ENCODE measurements around the gene LYSMD3.

The LYSMD3 gene

GRCh38 chr5:90546216-90546837 is 16.9 kb upstream of the LYSMD3 start:
- DNase-seq: no peak

DNA sequence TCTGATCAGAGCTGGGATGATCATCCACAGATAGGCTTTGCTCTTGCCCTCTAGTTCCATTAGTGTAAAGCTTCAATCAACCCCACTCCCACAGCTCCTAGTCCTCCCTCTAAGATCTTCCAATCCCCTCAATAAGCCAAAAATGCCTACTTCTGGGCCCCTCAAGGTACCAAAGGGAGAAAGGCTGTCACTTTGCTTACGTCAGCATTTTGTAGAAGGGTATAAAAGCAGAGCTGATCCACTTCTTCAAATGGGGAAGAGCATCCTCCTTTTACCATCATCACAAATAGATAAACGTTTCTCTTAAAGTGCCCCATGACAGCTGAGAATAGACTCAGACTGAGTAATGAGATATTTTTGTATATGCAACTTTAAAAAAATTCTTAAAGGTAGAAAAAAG is 16.1 kb upstream of the LYSMD3 start:
- no peak for DNase-seq

GRCh38 chr5:90542827-90543519 is 13.6 kb upstream of the LYSMD3 start:
- no peak for DNase-seq

- no peak for DNase-seq
Observed at GRCh38 chr5:90534922-90535321, 5.5 kb upstream of the LYSMD3 start.

- no peak for DNase-seq
Observed at GRCh38 chr5:90533794-90534193, 4.4 kb upstream of the LYSMD3 start.

GRCh38 chr5:90530736-90531487 is 1.5 kb upstream of the LYSMD3 start:
- DNase-seq: no peak

DNA sequence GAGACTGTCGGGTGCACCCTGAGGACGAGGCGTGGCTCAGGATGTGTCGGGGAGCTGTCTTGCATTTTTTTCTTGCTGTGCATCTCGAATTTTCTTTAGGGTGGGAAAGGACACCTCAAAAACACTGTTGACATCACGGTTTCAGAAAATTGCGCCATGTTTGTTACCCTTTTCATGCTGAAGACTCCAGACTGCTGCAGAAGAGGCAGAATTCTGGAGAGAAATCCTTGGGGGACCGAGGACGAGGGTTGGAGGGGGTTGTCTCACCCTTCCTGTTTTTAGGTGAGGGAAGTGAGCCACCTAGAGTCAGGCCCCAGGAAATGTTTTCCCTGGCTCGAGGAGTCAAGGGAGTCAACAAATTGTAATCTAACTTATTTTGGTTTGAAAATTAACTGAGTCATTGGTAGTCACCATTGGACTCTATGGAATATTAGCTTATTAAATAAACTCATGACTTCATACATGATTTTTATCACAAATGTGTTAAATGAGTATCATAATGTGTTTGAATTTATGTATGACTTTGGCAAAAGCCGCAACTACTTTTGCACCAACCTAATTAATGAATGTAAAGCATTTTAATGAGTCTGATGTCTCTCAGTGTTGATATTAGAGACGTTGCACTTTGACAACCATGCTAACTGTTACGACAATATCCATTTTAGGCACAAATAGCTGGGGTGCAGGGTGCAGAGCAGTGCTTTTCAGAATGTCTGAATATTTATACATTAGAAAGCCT is 724 bp upstream of the LYSMD3 start:
- no peak for DNase-seq

DNA sequence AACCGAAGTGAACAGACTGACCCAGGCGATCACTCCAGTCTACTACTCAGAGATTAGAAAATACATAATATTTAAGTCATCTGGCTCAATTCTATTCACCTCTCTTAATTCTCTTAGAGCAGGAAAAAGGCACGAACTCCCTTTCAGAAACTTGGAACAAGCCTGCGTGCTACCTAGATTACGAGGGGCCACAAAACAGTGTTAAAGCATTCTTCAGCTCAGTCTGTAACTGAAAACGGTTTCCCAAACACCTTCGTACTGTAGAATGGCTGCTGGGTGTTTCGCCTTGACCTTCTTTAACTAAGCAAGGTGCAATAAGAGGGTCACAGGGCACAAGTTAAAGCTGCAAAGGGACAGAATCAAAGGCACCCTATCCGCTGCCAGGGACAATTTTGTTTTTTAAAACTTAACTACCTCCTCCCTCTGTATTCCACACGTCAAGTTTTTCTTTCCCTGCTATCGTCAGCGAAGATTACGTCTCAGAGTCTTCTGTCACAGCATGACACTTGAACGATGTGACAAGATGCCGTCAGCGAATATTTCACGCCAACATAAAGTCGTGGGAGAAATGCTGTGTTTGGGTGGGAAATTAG is 687 bp downstream of the LYSMD3 start:
- peak; percentile 45 for DNase-seq

DNA sequence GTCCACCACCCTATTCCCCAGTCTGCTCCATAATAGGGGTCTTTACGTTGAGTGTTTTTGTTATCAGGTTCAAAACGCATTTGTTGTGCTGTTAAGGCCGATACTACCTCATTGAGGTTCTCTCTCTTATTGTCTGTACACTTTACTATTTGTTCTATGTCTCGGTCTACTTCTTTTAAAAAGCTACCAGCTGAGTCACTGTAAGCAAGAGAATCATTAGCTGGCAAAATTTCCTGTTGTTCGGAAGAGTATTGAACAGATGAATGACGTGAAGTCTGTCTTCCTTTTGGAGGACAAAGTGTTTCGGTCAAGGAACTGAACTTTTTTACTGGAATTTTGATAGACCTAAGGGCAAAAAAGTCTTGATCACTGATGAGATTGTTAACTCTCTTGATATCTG is 10.3 kb downstream of the LYSMD3 start:
- no peak for DNase-seq

DNA sequence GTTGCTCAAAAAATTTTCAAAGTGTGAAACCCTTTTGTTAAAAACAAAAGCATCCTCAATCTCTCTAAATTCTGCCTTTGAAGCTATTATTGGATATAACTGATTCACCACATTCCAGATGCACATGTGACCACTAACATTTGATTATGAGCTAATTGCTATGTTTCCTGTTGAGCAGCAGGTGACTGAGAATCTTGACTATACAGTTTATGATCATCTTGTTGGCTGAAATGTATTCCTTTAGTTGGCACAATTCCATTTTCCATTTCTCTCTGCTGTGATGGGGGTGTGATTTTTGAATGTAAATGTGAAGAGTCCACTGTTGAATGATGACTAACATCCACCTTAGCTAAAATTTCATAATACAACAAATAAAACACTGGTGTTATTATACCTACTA is 10.7 kb downstream of the LYSMD3 start:
- no peak for DNase-seq

- no peak for DNase-seq
Observed at GRCh38 chr5:90514520-90514919, 14.9 kb downstream of the LYSMD3 start.

DNA sequence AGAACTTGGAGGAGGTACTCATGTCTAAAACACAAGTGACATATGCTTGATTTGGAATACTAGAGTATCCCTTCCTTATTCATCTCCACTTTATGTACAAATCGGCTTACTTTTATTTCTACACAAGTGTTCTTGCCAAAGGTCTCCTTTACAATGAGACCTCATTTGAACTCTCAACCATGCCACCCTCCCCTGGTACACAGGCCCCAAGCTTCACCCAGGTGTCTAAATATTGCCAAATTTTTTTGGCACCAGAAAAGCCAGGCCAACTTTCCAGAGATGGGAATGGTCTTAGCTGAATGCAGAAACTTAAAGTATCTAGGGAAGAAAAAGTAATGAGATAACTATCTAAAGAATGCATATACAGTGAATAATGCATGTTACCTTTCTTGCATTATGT is 18.9 kb downstream of the LYSMD3 start:
- no peak for DNase-seq

- DNase-seq: no peak
Observed at GRCh38 chr5:90506221-90506620, 23.2 kb downstream of the LYSMD3 start.

DNA sequence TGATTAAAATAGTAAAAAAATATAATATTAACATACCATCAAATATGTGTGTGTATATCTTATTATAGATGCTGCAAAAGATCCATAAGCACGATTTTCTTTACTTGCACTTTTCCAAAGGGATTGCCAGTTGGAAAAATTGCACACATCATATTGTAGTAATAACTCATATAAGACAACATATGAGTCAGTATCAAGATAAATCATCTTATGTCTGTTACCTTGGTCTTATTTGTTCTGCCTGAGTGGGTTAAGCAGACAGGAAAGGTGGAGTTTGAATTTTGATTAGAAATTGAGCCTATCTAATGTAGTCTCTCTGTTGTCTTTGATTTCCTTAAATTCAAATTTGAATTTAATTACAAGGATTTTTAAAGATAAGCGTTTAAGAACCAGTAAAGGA is 24.6 kb downstream of the LYSMD3 start:
- no peak for DNase-seq

- DNase-seq: no peak
Observed at GRCh38 chr5:90503596-90503995, 25.8 kb downstream of the LYSMD3 start.

GRCh38 chr5:90495146-90495545 is 34.2 kb downstream of the LYSMD3 start:
- no peak for DNase-seq

GRCh38 chr5:90494043-90494442 is 35.3 kb downstream of the LYSMD3 start:
- DNase-seq: no peak

DNA sequence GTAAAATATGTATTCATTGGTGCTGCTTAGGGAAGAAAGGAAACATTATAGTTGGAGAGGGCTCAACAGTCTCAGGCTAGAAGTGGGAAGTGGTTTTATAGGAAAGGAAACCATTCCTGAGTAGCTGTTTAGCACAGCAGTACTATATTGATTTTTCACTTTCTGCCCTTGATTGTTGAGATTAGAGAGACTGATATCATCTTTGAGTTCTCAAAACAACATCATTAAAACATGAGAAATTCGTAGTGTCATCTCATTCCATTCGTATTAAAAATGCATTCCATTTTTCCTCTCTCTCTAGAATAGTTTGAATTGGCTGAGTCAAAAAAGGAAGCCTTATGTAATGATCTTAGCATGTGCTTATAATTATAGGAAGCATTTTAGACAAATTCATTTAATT is 40.6 kb downstream of the LYSMD3 start:
- no peak for DNase-seq

GRCh38 chr5:90484540-90484939 is 44.8 kb downstream of the LYSMD3 start:
- no peak for DNase-seq

DNA sequence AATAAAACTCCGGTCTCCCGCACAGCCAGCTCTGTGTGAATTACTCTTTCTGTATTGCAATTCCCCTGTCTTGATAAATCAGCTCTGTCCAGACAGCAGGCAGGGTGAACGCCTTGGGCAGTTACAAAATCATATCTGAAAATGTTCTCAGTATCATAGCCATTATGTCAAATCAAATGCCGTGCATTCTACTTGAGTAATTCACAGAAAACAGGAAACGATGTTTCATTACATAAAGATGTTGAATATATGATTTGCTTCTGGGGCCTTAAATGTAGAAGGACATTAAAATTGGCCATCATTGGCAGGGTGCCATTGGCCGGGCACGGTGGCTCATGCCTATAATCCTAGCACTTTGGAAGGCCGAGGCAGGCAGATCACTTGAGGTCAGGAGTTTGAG is 46.2 kb downstream of the LYSMD3 start:
- DNase-seq: no peak

GRCh38 chr5:90480699-90481098 is 48.7 kb downstream of the LYSMD3 start:
- DNase-seq: no peak

DNA sequence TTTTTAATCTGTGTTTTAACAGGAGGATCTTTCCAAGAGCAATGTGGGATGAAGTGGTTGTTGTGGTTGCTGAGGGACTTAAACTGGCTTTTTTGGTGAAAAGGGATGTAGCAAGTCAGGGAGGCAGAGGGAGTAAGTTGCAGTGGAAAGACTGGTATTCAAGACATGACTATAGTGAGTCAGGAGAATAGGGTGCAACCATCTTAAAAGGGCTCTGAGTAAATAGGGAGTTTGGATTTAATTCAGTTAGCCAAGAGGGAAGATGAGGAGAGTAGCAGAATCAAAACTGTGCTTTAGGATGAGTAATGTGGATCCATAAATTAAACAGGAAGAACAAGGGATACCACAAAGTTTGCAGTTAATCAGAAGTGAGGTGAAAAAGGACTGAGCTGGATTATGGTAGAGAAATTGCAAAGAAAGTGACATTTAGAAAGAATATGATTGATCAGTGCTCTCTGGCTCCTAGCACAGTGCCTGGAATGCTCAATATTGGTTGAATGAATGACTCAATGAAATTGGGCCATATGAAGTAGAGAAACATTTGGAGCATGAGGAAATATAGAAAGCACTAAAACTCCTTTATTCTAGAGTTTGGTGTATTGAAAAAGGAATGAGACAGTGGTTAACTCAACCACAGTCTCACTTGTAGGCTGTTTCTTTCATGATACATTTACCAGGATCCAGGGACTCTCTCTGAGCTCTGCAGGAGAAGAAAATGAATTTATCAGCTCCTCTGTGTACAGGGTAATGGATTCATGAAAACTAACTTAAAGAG is 49.6 kb downstream of the LYSMD3 start:
- no peak for DNase-seq

All from right forelimb (tissue), 1 donor.